Dedifferentiated amniotic fluid mesenchymal stem cell (primary cell): ENCODE results near the gene STMN1.

ENCODE experiments used
- DNase-seq: peaks from one replicate; pipeline ENCODE4 v3.0.0-alpha.2; 2016; ENCODE audit errors: extremely low spot score

The STMN1 gene

GRCh38 chr1:25922056-25922970 is 16.1 kb upstream of the STMN1 start:
- DNase-seq: no peak

GRCh38 chr1:25918615-25919014 is 12.4 kb upstream of the STMN1 start:
- DNase-seq: no peak

GRCh38 chr1:25917996-25918395 is 11.8 kb upstream of the STMN1 start:
- no peak for DNase-seq

- DNase-seq: no peak
Observed at GRCh38 chr1:25916460-25916859, 10.2 kb upstream of the STMN1 start.

GRCh38 chr1:25914074-25914995 is 8.1 kb upstream of the STMN1 start:
- DNase-seq: no peak

GRCh38 chr1:25913206-25913605 is 7.0 kb upstream of the STMN1 start:
- DNase-seq: no peak

- peak; percentile 72 for DNase-seq
Observed at GRCh38 chr1:25912076-25912831, 6.0 kb upstream of the STMN1 start.

- DNase-seq: no peak
Observed at GRCh38 chr1:25911162-25911561, 4.9 kb upstream of the STMN1 start.

- DNase-seq: no peak
Observed at GRCh38 chr1:25909040-25909439, 2.8 kb upstream of the STMN1 start.

- DNase-seq: no peak
Observed at GRCh38 chr1:25908161-25908560, 1.9 kb upstream of the STMN1 start.

GRCh38 chr1:25907601-25908000 is 1.4 kb upstream of the STMN1 start:
- no peak for DNase-seq

GRCh38 chr1:25906644-25907300 is 553 bp upstream of the STMN1 start:
- DNase-seq: no peak

GRCh38 chr1:25904943-25905679 is 1.1 kb downstream of the STMN1 start:
- peak; percentile 75 for DNase-seq

- no peak for DNase-seq
Observed at GRCh38 chr1:25903986-25904385, 2.2 kb downstream of the STMN1 start.

- no peak for DNase-seq
Observed at GRCh38 chr1:25902462-25902861, 3.8 kb downstream of the STMN1 start.

GRCh38 chr1:25900219-25900618 is 6.0 kb downstream of the STMN1 start:
- DNase-seq: no peak

GRCh38 chr1:25899792-25900191 is 6.4 kb downstream of the STMN1 start:
- no peak for DNase-seq

- DNase-seq: no peak
Observed at GRCh38 chr1:25898223-25899015, 7.8 kb downstream of the STMN1 start.

GRCh38 chr1:25897754-25898153 is 8.5 kb downstream of the STMN1 start:
- DNase-seq: no peak

- no peak for DNase-seq
Observed at GRCh38 chr1:25896266-25896665, 10.0 kb downstream of the STMN1 start.
